ENCODE data around the gene DCAF15. TPM values are rescaled to one million over a fixed set of nuclear protein-coding genes. Genes with fewer than 3 reads are reported as not detected.

Gene DCAF15
- total and polyA plus RNA-seq, 3 donors from 2014 or later: 79.3 to 151 (median 82.6) TPM

GRCh38 chr19:13962699-13963602, 10.6 kb downstream of the DCAF15 start:
- TF ChIP-seq CTCF (IDR thresholded peaks at IDR 0.05): no peak
- no peak for TF ChIP-seq POLR2A (IDR thresholded peaks at IDR 0.05)
- no peaks in the 10 kb centered on the region for H3K36me3 ChIP-seq (ENCODE audit: low read depth, missing control alignments)
- no peaks in the 10 kb centered on the region for H3K27me3 ChIP-seq
- H3K4me1 ChIP-seq: peaks cover 3% of the 10 kb centered on the region
- intact Hi-C loops (cut with DNase I; ENCODE audit: low total_unique reads): no loop called here
- H3K4me3 ChIP-seq: peak overlapping the region; percentile 21 to 47
- peak overlapping the region; percentile 46 to 66 for H3K27ac ChIP-seq
- DNase-seq: peak; percentile 35
- no peaks in the 10 kb centered on the region for H3K9me3 ChIP-seq
- WGBS, 2 donors: 35 to 60% methylated on average over 40 to 75 of the region's 89 CpGs

- 73 to 80% methylated on average over 34 to 48 of the region's 48 CpGs for WGBS, 2 donors
- Histone ChIP-seq H3K27me3 (no peaks in the 10 kb centered on the region), H3K4me1 (no peaks in the 10 kb centered on the region), H3K4me3 (peak overlapping the region in 1 of 2 donors; percentile 47), H3K27ac (peak overlapping the region in 1 of 2 donors; percentile 66), H3K9me3 (no peaks in the 10 kb centered on the region), H3K36me3 (ENCODE audit: low read depth, missing control alignments) (no peaks in the 10 kb centered on the region)
- intact Hi-C loops (cut with DNase I; ENCODE audit: low total_unique reads): no loop called here
- peak; percentile 26 for DNase-seq
- no peak for TF ChIP-seq POLR2A (IDR thresholded peaks at IDR 0.05)
- no peak for TF ChIP-seq CTCF (IDR thresholded peaks at IDR 0.05)
Observed at GRCh38 chr19:13963603-13964105, 11.3 kb downstream of the DCAF15 start.

- H3K9me3 ChIP-seq: no peaks in the 10 kb centered on the region
- intact Hi-C loops (cut with DNase I; ENCODE audit: low total_unique reads): no loop called here
- H3K4me3 ChIP-seq: no peak overlapping the region
- H3K27ac ChIP-seq: no peak overlapping the region
- no peaks in the 10 kb centered on the region for H3K4me1 ChIP-seq
- DNase-seq: no peak
- no peaks in the 10 kb centered on the region for H3K27me3 ChIP-seq
- no peaks in the 10 kb centered on the region for H3K36me3 ChIP-seq (ENCODE audit: low read depth, missing control alignments)
- TF ChIP-seq POLR2A (IDR thresholded peaks at IDR 0.05): no peak
- no peak for TF ChIP-seq CTCF (IDR thresholded peaks at IDR 0.05)
- WGBS, 2 donors: 79 to 88% methylated on average over 5 of the region's 5 CpGs
Observed at GRCh38 chr19:13964776-13965175, 12.5 kb downstream of the DCAF15 start.

GRCh38 chr19:13965377-13965896, 13.1 kb downstream of the DCAF15 start:
- Histone ChIP-seq H3K9me3 (no peaks in the 10 kb centered on the region), H3K4me1 (no peaks in the 10 kb centered on the region), H3K4me3 (no peak overlapping the region), H3K27ac (no peak overlapping the region), H3K27me3 (no peaks in the 10 kb centered on the region), H3K36me3 (ENCODE audit: low read depth, missing control alignments) (no peaks in the 10 kb centered on the region)
- TF ChIP-seq CTCF (IDR thresholded peaks at IDR 0.05): no peak
- TF ChIP-seq POLR2A (IDR thresholded peaks at IDR 0.05): no peak
- no peak for DNase-seq
- intact Hi-C loops (cut with DNase I; ENCODE audit: low total_unique reads): no loop called here
- 94 to 95% methylated on average over 24 of the region's 24 CpGs for WGBS, 2 donors
